ENCODE data around the gene MYLK4. TPM values are rescaled to one million over a fixed set of nuclear protein-coding genes. Genes with fewer than 3 reads are reported as not detected.
A peak's percentile ranks its signal among the peaks of the same experiment; 100 is the strongest.

Gene MYLK4
- total RNA-seq, 1 donor from 2014 or later: 0.42 TPM

GRCh38 chr6:2790588-2791449, 40.1 kb upstream of the MYLK4 start:
- H3K4me3 ChIP-seq (ENCODE audit: low read depth, low read length): no peak overlapping the region
- H3K36me3 ChIP-seq (ENCODE audit: control insufficient read depth, insufficient read depth, low read length): no peaks in the 10 kb centered on the region
- TF ChIP-seq CTCF (IDR thresholded peaks at IDR 0.05; ENCODE audit: insufficient read depth, low read length, poor library complexity, severe bottlenecking): peak; percentile 82
- H3K27me3 ChIP-seq (ENCODE audit: control insufficient read depth, insufficient read depth, low read length): no peaks in the 10 kb centered on the region
- no peak for DNase-seq (ENCODE audit: low read depth)

DNA sequence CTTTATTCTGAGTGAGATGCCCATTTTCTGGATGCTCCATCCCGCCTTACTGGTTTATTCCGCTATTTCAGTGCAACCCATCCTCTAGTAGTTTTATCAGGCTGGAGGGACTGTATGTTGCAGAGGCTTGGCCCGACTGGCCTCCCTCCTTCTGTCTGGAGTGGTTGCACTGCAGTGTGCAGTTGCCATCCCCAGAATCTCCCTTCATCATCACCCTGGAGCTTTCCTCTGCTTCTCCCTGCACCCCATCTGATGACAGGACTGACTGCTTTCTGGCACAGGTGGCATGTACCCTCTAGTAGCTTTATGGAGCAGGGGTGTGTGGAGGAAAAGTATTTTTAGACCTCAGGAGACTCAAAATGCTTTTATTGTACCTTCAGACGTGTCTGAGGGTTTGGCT, 35.5 kb upstream of the MYLK4 start:
- Histone ChIP-seq H3K27me3 (ENCODE audit: control insufficient read depth, insufficient read depth, low read length) (no peaks in the 10 kb centered on the region), H3K36me3 (ENCODE audit: control insufficient read depth, insufficient read depth, low read length) (no peaks in the 10 kb centered on the region), H3K4me3 (ENCODE audit: low read depth, low read length) (no peak overlapping the region)
- TF ChIP-seq CTCF (IDR thresholded peaks at IDR 0.05; ENCODE audit: insufficient read depth, low read length, poor library complexity, severe bottlenecking): no peak
- DNase-seq (ENCODE audit: low read depth): no peak

GRCh38 chr6:2784930-2785329, 34.2 kb upstream of the MYLK4 start:
- H3K27me3 ChIP-seq (ENCODE audit: control insufficient read depth, insufficient read depth, low read length): no peaks in the 10 kb centered on the region
- DNase-seq (ENCODE audit: low read depth): no peak
- no peaks in the 10 kb centered on the region for H3K36me3 ChIP-seq (ENCODE audit: control insufficient read depth, insufficient read depth, low read length)
- TF ChIP-seq CTCF (IDR thresholded peaks at IDR 0.05; ENCODE audit: insufficient read depth, low read length, poor library complexity, severe bottlenecking): no peak
- H3K4me3 ChIP-seq (ENCODE audit: low read depth, low read length): no peak overlapping the region

GRCh38 chr6:2784061-2784460, 33.3 kb upstream of the MYLK4 start:
- H3K36me3 ChIP-seq (ENCODE audit: control insufficient read depth, insufficient read depth, low read length): peaks cover 2% of the 10 kb centered on the region
- TF ChIP-seq CTCF (IDR thresholded peaks at IDR 0.05; ENCODE audit: insufficient read depth, low read length, poor library complexity, severe bottlenecking): no peak
- H3K4me3 ChIP-seq (ENCODE audit: low read depth, low read length): no peak overlapping the region
- no peaks in the 10 kb centered on the region for H3K27me3 ChIP-seq (ENCODE audit: control insufficient read depth, insufficient read depth, low read length)
- DNase-seq (ENCODE audit: low read depth): no peak

- Histone ChIP-seq H3K4me3 (ENCODE audit: low read depth, low read length) (no peak overlapping the region), H3K36me3 (ENCODE audit: control insufficient read depth, insufficient read depth, low read length) (peaks cover 2% of the 10 kb centered on the region), H3K27me3 (ENCODE audit: control insufficient read depth, insufficient read depth, low read length) (no peaks in the 10 kb centered on the region)
- DNase-seq (ENCODE audit: low read depth): no peak
- no peak for TF ChIP-seq CTCF (IDR thresholded peaks at IDR 0.05; ENCODE audit: insufficient read depth, low read length, poor library complexity, severe bottlenecking)
These were observed 32.7 kb upstream of the MYLK4 start for GRCh38 chr6:2783188-2783963.
